Transverse colon (tissue), 4 donors: ENCODE data around the gene CYP19A1.

ENCODE experiments used
- EP300 ChIP-seq: sonication (generic); formaldehyde crosslinking; IDR thresholded peaks from one replicate; pipeline ENCODE4 v1.6.1; 2017; ENCODE audit warnings: antibody characterized with exemption, low read depth
- POLR2A ChIP-seq: fragments of 450-650 bp; IDR thresholded peaks from one replicate; pipeline ENCODE4 v1.6.1; 2016; ENCODE audit warnings: antibody characterized with exemption, mild to moderate bottlenecking, moderate library complexity
- POLR2AphosphoS5 ChIP-seq, 3 donors: sonication (generic); formaldehyde crosslinking; IDR thresholded peaks; one replicate each; pipeline ENCODE4 v1.6.1; 2016; ENCODE audit warnings: antibody characterized with exemption in 3 of 3
- TF ChIP-seq, protein P1 (sequence below), 5 experiments: fragments of 200-600 bp in 3 of 5; fragments of 450-650 bp in 2 of 5; sonication (generic) in 3 of 5; IDR thresholded peaks; 1 replicate in 2 of 5; 2 replicates in 3 of 5; pipeline ENCODE4 v1.5.1; 2016 to 2017; ENCODE audit warnings: antibody characterized with exemption in 5 of 5, inconsistent platforms in 3 of 5, mild to moderate bottlenecking in 2 of 5, moderate library complexity in 1 of 5

DNA sequence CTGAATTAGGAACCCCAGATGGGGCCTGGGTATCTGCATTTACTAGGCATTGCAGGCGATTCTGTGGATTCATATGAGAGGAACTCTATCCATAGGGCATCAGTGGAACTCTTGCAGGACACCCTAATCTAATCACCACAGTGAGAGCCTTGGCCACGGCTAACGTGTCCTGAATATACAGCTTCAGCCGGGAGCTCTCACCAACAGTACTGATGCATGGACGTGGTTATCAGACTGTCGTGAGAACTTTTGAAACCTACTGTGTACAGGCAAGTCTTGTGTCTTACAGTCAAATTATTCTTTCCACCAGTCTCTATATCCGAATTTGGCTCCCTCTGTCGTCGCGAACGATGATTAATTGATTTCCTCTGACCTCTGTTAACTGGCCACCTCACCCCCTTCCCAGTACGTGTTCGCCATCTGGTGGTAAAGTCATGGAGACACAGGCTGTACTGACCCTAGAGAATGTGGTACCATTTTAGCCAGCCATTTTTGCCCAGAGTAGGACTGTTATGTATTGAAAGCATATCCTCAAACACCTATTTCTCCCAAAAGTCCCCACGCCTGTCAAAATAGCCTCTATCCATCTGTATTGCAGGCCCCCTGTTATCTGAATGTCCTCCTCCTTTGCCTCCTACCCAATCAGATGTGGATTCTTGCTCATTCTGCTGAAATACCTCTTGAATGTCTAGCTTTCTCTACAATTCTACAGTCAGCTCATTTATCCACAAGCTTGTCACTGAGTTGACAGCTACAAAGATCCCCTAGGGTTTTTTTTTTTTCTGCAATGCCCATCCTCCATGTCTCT lies 42.8 kb upstream of the CYP19A1 start:
- TF ChIP-seq POLR2A, result no peak
- TF ChIP-seq, protein P1, sequence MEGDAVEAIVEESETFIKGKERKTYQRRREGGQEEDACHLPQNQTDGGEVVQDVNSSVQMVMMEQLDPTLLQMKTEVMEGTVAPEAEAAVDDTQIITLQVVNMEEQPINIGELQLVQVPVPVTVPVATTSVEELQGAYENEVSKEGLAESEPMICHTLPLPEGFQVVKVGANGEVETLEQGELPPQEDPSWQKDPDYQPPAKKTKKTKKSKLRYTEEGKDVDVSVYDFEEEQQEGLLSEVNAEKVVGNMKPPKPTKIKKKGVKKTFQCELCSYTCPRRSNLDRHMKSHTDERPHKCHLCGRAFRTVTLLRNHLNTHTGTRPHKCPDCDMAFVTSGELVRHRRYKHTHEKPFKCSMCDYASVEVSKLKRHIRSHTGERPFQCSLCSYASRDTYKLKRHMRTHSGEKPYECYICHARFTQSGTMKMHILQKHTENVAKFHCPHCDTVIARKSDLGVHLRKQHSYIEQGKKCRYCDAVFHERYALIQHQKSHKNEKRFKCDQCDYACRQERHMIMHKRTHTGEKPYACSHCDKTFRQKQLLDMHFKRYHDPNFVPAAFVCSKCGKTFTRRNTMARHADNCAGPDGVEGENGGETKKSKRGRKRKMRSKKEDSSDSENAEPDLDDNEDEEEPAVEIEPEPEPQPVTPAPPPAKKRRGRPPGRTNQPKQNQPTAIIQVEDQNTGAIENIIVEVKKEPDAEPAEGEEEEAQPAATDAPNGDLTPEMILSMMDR (IDR thresholded peaks at IDR 0.05), result peak; percentile 76 to 94 (median 83)
- TF ChIP-seq POLR2AphosphoS5 (IDR thresholded peaks at IDR 0.05), result no peak
- no peak for TF ChIP-seq EP300
